GM19043 (cell line): ENCODE measurements around the gene ENO2.
"Not testable (repeated sequence)": the region's sequence is repeated elsewhere in the genome, so short reads cannot be mapped to it uniquely, and the experiment has no call there.

Source experiments
- ATAC-seq: cut with Tn5 transposase; IDR thresholded peaks from one replicate; pipeline ENCODE4 v1.9.1; 2021; ENCODE audit warnings: low read depth; ENCODE audit not compliant: unreplicated experiment

Gene ENO2

DNA sequence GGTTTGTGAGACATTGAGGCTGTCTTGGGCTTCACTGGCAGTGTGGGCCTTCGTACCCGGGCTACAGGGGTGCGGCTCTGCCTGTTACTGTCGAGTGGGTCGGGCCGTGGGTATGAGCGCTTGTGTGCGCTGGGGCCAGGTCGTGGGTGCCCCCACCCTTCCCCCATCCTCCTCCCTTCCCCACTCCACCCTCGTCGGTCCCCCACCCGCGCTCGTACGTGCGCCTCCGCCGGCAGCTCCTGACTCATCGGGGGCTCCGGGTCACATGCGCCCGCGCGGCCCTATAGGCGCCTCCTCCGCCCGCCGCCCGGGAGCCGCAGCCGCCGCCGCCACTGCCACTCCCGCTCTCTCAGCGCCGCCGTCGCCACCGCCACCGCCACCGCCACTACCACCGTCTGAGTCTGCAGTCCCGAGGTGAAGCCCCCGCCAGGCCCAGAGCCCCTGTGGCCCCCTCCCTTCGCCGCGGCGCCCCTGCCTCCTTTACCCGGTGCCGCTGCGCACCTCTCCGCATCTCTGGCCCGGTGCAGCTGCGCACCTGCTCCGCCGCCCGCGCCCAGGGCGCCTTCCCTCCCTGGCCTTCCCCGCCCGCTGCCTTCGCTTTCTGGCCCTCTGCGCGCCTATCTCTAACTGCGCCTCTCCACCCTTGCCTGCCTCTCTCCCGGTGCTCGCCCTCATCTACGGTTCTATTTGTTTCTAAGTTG lies at the start of gene ENO2:
Gene ENO2 (plus strand): TSS at position 335 of the 701 bp plus-strand sequence. CDS start 1,253 bp downstream, outside the sequence.
- no peak for ATAC-seq

DNA sequence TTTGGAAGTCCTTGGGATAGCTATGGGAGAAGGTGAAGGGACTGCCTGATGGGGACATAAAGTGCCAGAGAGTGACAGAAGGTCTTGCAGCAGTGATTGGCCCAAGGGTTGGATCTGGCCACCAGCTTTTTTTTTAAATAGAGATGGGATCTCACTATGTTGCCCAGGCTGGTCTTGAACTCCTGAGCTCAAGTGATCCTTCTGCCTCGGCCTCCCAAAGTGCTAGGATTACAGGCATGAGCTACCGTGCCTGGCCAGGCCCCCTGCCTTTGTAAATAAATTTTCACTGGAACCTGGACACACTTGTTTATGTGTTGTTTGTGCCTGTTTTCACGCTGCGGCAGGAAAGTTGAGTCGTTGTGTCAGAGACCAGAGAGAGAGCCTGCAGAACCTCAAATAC lies 49.1 kb upstream of the ENO2 start:
- not testable (repeated sequence) for ATAC-seq

DNA sequence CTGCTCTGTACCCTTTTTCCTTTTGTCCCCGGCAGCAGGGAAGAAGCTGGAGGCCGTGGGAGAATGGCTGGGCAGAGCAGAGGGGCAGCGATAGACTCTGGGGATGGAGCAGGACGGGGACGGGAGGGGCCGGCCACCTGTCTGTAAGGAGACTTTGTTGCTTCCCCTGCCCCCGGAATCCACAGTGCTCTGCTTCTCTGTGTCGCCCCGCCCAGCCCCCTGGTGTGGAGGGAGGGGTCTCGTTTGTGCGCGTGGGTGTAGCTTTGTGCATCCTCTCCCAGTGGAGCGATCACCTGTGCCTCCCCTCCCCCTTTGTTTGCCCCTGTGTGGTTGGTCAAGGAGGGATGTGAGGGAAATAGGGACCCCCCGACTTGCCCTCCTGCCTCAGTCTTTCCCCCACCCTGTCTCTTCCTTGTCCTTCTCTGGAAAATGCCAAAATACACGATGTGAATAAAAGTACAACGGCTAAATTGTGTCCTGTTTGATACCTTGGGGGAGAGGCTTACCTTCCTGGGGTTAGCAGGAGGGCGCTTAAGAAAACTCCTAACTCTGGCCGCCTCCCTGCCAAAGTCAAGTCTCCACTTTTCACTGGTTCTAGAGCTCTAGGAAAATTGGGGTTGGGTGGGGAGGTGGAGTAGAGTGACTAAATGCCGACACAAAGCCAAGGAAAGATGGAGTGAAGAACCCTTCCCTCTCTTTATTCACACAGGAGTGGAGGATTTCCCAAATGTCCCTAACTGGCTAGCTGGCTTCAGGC lies 48.0 kb upstream of the ENO2 start:
- ATAC-seq = no peak

DNA sequence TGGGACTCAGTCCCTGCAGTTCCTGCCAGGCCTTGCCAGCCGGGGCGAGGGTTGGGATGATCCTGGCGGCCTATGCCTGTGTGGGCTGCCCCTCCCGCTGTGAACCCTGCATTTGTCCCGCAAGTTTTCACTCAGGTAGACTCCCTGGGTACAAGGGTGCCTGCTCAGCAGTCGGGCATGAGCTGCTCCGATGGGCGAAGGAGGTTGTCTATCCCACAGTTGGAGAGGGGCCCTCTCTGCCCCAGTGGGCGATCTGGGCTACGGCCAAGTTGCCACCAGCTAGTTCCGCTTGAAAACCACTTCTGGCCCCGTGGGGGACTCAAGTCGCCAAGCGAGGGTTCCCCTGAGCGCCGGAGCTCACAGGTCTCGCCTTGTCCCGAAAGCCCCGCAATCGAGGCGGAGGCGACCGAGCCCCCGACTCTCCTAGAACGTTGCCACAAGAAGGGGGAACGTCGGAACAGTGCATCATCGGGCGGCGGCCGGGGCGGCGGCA lies 47.4 kb upstream of the ENO2 start:
- ATAC-seq = peak; percentile 4

DNA sequence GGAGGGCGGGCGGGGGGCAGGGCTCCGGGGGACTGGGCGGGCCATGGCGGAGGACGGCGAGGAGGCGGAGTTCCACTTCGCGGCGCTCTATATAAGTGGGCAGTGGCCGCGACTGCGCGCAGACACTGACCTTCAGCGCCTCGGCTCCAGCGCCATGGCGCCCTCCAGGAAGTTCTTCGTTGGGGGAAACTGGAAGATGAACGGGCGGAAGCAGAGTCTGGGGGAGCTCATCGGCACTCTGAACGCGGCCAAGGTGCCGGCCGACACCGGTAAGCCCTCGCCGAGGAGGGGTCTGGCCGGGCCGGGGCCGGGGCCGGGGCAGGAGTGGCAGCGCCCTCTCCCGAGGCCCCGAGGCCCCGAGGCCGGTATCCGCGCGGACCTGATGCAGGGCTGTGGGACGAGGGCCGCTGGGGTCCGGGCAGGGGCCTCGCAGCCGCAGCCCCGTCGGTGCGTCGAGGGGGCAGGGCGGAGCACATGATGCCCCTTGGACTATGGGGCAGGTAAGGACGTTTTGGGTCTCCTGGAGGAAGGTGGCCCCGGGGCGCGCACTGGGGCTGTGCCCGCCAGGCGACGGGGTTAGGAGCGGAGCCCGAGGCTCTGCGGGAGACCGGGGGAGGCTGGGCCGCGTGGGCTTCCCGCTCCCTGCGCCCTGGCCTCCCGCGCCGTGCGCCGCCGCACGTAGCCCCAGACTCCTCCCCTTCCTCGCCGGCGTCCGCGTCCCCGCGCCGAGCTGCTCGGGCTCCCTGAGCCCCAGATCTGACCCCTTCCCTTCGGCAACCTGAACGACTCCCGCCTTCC lies 46.8 kb upstream of the ENO2 start, which contains the start of gene TPI1:
Gene TPI1 (plus strand): TSS at position 119 of the 798 bp plus-strand sequence. CDS start 36 bp downstream, at position 155.
- peak; percentile 54 for ATAC-seq

DNA sequence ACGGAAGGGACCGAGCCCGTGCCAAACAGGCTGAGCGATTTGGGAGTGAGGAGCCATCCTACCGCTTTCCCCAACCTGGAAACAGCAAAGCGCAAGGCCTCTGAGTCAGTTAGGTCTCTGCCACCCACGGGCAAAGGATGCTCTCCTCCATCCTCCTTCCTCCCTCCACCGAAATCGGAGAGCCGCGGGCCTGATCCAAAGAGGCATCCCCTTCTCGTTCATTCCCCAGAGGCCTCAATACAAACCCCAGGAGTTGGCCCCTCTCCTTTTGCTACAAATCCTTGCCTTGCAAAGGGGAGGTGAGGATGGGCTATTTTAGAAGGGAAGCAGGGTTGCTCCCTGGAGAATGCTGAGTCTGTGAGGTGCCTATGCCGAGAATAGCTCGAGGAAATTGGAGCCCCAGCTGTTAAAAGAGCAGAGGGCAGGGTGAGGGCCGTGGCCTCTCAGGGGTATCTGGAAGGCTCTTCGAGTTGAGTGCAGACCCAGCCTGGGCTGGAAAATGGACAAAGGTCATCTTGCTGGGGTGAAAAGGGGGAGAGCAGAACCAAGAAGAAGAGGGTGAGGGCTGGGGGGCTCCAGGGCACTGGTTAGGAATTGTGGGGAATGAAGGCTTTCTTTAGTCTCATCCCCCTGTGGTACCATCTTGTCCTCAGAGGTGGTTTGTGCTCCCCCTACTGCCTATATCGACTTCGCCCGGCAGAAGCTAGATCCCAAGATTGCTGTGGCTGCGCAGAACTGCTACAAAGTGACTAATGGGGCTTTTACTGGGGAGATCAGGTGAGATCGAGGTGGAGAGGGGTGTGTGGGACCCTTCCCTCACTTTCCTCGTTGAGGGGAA lies 46.0 kb upstream of the ENO2 start:
- no peak for ATAC-seq

DNA sequence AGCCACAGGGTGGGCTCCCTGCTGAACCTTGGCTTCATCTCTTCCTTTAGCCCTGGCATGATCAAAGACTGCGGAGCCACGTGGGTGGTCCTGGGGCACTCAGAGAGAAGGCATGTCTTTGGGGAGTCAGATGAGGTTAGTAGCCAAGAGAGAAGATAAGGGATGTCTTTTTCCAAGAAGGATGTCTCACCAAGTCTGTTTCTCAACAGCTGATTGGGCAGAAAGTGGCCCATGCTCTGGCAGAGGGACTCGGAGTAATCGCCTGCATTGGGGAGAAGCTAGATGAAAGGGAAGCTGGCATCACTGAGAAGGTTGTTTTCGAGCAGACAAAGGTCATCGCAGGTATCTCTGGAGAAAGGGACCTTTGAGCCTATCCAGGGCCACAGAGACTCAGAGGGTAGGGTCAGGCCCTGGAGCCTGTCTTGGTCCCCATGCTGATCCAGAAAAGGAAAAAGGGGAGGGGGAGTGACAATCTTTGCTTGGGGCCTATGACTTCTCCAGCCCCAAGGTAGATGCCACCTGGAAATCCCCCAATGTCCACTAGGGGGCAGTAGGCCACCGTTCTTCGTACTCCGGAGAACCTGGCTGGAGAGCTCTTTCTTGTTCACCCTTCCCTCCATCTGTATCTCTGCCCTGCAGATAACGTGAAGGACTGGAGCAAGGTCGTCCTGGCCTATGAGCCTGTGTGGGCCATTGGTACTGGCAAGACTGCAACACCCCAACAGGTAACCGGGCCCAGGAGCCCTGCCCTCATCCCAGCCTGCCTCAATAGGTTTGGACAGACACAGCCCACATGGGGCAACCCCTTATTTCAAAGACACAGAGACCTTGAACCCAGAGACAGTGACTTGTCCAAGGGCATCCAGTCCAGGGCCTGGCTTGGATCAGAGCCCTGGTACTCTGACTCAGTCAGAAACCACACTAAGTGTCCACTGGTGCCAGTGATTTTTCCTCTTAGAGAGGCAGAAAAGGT lies 45.0 kb upstream of the ENO2 start:
- ATAC-seq = no peak

DNA sequence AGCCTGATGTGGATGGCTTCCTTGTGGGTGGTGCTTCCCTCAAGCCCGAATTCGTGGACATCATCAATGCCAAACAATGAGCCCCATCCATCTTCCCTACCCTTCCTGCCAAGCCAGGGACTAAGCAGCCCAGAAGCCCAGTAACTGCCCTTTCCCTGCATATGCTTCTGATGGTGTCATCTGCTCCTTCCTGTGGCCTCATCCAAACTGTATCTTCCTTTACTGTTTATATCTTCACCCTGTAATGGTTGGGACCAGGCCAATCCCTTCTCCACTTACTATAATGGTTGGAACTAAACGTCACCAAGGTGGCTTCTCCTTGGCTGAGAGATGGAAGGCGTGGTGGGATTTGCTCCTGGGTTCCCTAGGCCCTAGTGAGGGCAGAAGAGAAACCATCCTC lies 44.1 kb upstream of the ENO2 start:
- ATAC-seq = not testable (repeated sequence)

DNA sequence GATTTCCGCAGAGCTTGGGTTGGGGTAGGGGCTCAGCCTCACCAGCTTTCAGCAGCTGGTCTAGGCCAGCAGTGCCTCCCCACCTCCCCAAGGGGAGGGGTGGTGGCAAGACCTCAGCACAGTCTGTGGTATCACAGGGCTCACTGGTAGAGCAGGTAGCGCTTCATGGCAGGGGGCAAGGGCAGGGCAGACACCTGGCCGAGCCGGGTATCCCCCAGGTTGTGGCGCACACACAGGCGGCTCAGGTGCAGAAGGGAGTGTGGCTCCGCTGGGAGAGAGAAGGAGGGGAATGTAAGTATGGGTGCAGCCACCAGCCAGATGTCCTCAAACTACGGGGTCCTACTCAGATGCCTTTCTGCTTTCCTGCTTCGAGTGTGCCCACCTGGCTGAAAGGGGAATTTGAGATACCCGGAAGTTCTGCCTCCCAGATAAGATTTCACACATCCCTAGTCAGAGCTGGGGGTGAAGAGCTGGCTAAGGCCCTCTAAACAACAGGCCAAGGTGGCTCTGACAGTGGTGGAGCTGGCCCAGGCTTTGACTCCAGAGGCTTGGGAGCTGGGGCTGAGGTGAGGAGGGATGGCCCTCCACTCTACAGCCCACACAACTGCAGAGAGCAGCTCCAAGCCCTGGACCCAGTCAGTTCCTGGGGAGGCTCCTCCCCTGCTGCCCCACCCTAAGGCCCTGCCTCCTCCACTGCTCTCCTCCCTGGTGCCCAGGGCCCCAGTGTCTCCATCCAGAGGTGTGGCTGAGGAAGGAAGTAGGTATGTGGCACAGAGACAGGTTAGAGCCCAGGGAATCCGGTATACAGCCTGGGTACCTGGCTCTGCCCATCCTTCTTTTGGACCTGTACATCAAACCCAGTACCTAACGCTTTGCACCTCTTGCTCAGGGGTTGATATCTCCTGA lies 43.1 kb upstream of the ENO2 start:
- ATAC-seq = no peak

DNA sequence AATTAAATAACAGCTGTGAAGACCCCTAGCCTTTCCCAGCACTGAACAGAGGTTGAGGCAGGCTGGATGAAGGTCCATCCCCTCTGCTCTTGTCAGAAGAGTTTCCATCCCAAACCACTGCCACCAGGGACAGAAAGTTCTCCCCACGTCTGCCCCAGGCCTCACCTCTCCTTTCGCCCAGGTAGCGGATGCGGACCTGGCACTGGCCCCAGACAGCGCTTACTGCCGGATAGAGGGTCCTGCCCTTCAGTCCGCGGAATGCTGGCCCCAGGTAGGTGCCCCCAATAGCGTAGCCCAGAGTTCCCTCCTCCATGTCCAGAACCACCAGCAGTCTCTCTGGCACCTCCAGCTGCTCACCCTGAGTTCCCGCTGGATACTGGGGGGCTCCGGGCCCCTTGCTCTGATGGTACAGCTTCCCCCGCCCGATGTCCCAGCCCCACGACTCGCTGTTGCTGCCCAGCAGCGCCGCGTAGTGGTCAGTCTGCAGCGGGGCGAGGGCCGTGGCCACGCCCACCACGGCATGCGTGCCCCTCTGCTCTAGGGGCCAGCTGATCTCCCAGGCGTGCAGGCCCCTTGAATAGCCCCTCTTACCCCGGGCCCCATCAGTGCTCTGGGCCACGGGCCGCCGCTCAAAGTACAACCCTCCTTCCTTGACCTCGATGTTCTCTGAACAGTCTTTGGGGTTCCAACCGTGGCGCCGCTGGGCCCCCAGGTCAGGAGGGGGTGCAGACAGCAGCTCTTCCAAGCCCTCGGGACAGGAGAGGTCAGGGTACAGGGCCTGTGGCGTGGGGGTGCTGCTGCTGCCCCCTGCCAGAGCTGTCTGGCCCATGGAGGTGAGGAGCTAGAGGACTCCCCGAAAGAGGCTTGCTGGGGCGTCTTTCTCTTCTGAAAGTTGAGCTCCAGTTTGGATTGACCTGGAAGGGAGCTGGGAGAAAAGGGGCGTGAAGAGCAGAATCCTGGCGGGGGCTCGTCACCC lies 42.0 kb upstream of the ENO2 start:
- no peak for ATAC-seq

DNA sequence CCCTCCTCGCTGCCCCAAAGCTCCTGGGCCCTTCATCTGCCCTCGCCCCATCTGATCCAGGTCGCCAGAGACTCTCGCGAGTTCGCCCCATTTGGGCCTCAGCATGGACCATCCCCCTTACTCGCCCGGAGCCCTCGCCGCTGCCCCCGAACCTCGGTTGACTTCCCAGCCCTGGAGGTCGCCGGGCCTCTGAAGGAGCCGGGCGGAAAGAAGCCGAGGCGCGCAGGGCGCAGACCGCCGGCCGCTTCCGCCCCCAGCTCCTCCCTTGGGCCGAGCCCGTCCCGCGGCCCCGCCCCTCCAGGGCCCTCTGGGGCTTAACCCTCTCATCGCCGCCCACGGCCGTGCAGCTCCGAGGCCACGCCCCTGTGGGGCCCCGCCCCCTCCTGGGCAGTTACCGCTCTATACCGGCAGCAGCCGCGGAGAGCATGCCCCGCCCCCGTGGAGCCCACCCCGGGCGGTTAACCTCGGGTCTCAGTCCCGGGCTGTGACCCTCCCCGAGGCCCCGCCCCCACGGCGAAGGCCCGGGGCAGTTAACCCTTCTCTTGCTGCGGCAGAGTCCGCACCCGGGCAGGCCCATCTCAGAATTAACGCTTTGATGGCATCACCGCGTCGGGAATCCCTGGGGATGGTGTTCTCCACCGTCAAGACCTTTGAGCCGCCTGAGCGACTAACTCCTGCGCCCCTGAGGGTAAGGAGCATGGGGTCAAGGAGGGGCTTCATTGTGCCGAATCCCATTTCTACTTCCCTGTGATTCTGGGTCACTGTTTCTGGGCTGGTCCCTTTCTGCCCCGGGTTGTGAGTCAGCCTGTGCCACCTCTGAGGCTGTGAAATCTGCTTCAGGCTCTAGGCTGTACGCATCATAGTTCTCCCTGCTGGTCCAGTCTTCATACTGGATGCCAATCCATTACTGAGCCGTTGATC lies 41.0 kb upstream of the ENO2 start, which contains the start of gene SPSB2:
Gene SPSB2 (minus strand): TSS at position 210 of the 921 bp plus-strand sequence. CDS start 402 bp downstream, outside the sequence.
- ATAC-seq = peak; percentile 71

DNA sequence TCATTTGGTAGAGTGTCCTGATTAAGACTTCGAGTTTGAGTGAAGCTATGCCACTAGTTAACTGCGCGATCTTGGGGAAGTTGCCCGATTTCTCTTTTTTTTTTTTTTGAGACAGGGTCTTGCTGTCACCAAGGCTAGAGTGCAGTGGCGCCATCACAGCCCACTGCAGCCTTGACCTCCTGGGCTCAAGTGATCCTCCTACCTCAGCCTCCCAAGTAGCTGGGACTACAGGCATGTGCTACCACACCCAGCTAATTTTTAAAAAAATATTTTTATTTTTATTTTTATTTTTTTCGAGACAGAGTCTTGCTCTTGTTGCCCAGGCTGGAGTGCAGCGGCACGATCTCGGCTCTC lies 40.4 kb upstream of the ENO2 start:
- ATAC-seq = not testable (repeated sequence)

DNA sequence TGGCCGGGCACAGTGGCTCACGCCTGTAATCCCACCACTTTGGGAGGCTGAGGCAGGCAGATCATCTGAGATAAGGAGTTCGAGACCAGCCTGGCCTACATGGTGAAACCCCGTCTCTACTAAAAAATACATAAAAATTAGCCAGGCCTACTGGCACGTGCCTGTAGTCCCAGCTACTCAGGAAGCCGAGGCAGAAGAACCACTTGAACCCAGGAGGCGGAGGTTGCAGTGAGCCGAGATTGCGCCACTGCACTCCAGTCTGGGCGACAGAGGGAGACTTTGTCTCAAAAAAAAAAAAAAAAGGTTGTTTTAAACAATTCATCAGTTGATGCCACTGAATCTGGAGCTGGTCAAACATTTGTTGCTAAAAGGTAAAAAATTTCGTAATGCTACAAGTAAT lies 34.6 kb upstream of the ENO2 start:
- ATAC-seq = not testable (repeated sequence)

DNA sequence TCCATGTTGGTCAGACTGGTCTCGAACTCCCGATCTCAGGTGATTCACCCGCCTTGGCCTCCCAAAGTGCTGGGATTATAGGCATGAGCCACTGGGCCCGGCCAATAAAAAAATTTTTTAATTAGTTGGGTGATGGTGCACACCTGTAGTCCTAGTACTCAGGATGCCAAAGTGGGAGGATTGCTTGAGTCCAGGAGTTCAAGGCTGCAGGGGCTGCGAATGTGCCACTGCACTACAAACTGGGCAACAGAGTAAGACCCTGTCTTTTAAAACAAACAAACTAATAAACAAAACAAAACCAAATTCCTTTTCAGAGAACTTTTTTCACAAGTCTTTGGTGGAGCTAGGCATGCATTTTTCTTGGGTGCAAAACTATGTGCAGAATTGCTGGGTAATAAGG lies 31.1 kb upstream of the ENO2 start:
- no peak for ATAC-seq

DNA sequence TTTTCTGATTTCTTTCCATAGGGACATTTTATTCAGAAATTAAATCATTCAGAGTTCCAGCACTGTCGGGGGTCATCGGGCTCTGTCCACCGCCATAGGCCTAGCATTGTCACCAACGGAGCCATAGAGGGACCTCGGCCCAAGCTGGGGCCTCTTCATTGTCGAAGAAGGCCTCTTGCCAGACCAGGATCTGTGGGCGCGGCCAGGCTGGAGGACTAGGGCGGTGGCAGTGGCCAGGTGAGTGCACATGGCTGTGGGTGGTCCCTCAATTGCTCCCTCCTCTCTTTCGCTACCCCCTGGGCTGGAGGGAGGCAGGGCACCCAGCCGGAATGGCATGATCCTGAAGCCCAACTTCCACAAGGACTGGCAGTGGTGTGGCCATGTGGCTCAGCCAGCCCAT lies 30.7 kb upstream of the ENO2 start:
- ATAC-seq = no peak

DNA sequence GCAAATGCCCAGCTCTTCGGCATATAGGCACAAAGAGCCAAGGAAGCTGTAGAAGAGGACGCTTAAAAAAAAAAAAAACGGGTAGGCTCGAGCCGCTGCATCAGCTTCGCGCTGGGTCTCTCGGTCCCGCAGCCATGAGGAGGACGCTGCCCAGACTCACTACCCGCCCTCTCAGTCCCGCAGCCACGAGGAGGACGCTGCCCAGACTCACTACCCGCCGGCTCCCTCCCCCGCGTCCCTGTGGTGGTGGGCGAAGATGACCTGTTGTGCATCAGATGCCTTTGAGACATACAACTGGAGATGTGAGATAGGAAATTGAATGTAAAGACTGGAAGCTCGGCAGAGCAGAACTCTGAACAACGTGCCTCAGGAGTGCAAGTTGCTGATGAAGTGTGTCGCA lies 29.8 kb upstream of the ENO2 start:
- ATAC-seq = no peak
